GM19193 (cell line): ENCODE results near the gene GRID2IP.

Source experiments
- POLR2A ChIP-seq: IDR thresholded peaks from 4 replicates; pipeline ENCODE4 v1.6.1; 2011; ENCODE audit not compliant: insufficient read depth, insufficient read length; ENCODE audit errors: extremely low read depth

Gene GRID2IP

DNA sequence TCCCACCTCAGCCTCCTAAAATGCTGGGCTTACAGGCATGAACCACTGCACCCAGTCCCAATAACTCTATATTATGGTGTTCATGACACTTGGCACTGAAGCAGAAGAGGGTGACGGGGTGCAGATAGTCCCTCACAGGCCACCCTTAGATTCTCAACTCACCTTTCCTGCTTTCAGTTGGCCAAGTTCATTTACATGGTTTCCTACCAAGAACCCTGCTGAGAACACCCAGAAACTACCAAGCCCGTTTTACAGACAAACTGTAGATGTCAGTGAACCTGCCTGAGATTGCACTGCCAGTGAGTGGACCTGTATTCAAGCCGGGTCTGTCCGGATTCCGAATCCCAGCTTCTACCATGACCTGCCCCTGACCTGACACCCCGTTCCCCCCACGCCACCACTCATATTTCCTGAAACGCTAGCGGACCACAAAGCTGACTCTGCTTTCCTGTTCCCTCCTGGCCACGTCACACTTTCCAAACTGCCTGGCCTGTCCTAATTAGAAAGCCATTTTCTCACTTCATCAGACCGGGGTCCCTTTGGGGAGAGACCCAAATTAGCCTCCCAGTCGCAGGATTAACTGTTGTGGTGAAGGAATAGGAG lies 17.3 kb downstream of the GRID2IP start:
- TF ChIP-seq POLR2A: no peak

GRCh38 chr7:6532516-6532915 lies 18.7 kb downstream of the GRID2IP start:
- TF ChIP-seq POLR2A: no peak

- TF ChIP-seq POLR2A: no peak
These were observed 19.6 kb downstream of the GRID2IP start for GRCh38 chr7:6531492-6532279.

GRCh38 chr7:6530626-6531491 lies 20.4 kb downstream of the GRID2IP start:
- no peak for TF ChIP-seq POLR2A

GRCh38 chr7:6529643-6530042 lies 21.6 kb downstream of the GRID2IP start:
- no peak for TF ChIP-seq POLR2A

DNA sequence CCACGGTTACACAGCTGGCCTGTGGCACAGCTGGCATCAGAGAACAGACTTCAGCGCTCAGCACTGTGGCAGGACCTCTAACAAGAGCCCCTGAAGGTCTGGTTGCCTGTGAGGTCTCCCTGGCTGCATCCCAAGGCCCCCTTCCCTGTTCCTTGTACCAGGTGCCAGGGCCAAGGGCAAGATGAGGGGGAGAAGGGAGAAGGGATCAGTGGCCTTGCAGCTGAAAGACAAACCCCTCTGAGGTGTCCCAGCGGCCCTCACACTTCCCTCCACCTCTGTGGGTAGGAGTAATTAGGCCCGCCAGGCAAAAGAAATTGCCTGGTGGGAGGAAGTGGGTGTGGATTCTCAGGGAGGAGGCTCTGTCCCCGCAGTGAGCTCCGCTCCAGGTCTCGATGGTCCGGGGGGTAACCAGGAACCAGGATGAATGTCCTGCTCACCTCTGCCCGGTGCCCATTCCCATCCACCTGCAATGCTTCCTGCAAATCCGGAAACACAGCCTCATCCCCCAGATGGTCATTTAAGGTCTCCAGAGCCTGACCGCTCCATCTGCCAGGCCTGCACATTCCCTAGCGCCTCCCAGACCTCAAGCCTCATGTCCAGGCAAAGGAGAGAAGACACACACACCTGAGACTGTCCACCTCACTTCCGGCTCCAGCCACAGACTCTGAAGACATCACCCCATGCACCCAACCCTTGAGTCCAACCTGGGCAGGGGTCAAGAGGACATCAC lies 22.7 kb downstream of the GRID2IP start:
- no peak for TF ChIP-seq POLR2A

DNA sequence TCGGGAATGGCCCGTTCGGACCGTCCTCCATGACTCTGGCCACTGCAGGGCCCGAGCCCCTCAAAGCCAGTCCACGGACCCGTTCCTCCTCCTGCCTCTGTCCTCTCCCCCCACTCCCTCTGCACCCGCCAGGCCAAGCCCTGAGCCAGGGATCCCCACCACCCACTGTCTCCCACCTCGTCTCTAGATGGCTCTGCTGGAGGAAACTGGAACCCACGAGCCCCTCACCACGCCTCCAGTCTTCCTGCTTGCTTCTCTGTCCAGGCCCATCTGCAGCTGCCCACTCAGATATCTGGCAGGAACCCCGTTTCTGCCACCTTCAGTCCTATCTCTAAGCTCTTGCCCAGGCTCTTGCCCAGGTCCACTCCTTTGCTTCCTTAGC lies 24.3 kb downstream of the GRID2IP start:
- no peak for TF ChIP-seq POLR2A

- no peak for TF ChIP-seq POLR2A
These were observed 30.9 kb downstream of the GRID2IP start for GRCh38 chr7:6520163-6520981.

DNA sequence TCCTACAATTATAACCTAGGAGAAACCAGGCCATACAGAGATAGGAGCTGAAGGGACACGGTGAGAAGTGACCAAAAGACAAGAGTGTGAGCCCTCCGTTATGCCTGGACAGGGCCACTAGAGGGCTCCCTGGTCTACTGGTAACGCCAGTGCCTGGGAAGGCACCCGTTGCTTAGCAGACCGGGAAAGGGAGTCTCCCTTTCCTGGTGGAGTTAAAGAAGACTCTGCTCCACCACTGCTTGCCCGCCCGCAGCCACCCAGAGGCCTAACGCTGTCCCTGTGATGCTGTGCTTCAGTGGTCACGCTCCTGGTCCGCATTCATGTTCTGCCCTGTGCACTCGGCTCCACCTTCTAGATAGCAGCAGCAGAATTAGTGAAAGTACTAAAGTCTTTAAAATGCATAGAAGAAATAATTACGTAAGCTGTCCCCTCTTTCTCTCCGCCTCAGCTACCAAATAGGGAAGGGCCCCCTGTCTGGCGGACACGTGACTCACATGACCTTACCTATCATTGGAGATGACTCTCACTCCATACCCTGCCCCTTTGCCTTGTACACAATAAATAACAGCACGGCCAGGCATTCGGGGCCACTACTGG lies 34.8 kb downstream of the GRID2IP start:
- no peak for TF ChIP-seq POLR2A

DNA sequence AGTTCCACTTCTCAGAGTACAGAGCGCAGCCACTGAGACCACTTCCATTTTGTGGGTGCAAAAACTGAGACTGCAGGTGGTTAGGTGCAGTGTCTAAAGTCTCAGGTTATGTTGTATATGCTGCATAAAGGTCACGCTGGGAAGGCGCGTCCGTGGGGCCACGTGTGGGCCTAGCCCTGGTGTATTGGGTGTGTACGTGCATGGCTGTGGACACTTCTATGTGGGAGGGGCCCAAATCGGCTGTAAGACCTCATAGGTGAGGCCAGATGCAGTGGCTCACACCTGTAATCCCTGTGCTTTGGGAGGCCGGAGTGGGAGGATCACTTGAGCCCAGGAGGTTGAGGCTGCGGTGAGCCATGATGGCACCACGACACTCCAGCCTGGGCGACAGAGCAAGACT lies 37.7 kb downstream of the GRID2IP start:
- TF ChIP-seq POLR2A: no peak

DNA sequence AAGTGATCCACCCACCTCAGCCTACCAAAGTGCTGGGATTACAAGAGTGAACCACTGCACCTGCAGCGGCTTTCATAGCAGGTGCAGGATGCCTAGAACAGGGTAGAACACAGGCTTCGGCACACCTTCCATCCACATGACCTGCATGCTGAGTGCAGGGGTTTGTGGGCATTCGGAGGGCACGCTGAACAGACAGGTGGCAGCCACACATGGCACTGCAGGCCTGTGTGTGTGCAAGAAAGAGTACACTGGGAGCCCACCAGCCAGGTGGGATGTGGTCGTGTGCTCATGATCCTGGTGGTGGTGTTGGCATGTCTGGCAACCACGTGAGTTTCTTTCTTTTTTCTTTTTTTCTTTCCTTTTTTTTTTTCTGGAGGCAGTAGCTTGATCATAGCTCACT lies 38.4 kb downstream of the GRID2IP start:
- no peak for TF ChIP-seq POLR2A

DNA sequence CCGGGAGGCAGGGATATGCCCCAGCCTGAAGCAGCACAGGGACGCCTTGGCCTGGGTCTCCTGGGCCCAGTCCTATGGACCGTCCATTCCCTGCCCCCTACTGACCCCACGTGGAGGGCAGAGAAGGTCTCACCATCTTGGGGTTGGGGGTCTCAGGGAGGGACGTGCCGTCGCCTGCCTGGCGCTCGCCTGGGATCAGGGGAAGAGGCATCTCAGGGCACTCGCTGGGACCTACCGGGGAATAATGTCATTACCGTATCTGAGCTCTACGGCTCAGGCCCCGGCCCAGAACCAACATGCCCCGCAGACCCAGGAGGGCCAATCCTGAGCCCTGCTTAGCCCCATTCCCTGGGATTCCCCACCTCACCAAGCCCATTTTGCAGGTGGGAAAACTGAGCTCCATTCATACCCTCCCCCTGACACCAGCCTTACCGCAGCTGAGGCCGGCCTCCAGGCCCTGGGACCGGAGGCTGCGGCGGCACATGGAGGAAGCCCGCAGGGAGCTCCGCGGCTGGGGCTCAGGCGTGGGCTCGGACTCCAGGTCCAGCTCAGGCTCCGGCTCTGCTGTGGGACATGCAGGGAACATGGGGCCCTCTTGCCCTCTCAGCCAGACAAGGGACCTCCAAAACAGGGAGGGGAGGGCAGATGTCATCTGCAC lies 40.7 kb downstream of the GRID2IP start:
- TF ChIP-seq POLR2A: no peak

GRCh38 chr7:6508950-6509349 lies 42.3 kb downstream of the GRID2IP start:
- no peak for TF ChIP-seq POLR2A

DNA sequence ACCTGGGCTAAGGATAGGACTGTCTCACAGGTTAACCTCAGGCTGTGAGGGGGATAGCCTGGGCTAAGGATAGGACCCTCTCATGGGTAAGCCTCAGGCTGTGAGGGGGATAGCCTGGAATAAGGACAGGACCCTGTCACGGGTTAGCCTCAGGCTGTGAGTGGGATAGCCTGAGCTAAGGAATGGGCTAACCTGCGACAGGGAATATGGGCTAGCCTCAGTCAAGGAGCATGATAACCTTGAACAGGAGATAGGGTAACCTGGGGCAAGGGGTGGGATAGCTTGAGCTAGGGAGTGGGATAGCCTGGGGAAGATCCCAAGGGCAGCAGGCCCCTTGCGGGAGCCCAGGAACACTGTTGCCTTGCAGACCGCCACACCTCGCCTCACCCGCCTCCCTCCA lies 42.7 kb downstream of the GRID2IP start:
- TF ChIP-seq POLR2A: no peak

DNA sequence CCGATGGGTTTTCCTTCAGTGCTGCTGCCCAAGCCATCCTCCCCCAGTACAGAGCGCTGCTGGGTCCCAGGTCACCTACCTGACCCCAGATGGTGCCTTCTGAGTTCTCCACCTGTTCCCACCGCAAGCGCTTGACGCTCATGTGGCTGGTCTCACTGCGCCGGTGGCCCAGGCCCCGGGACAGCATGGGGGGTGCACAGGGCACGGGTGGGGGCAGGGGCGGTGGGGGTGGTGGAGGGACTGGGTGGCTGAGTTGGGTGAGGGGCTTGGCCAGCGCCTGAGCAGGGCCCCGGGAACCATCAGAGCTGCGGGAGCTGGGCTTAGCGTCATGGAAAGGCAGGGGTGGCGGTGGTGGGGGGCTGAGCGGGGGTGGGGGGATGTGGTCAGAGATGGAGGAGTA lies 43.4 kb downstream of the GRID2IP start:
- no peak for TF ChIP-seq POLR2A
